MCF 10A (cell line): ENCODE results near the gene FBXO22. TPM values are rescaled to one million over a fixed set of nuclear protein-coding genes. Genes with fewer than 3 reads are reported as not detected.
A peak's percentile ranks its signal among the peaks of the same experiment; 100 is the strongest.
"Not testable (repeated sequence)": the region's sequence is repeated elsewhere in the genome, so short reads cannot be mapped to it uniquely, and the experiment has no call there.

Experiments used
- BruUV-seq: library from RNA; stranded (reverse); fragments of 400-500 nt; replicated peaks from 2 replicates; lab custom pipeline; 2021; lab: Mats Ljungman, UMichigan
- CTCF ChIA-PET: fragments of 300-600 bp; sonication (Branson Sonifier 250); formaldehyde crosslinking; extraction: SDS; loops from one replicate; lab custom pipeline; 2021; ENCODE audit warnings: antibody characterized with exemption, inconsistent platforms; lab: Yijun Ruan, JAX
- POLR2A ChIA-PET: fragments of 300-600, 350-650 bp; sonication (Branson Sonifier 250); formaldehyde crosslinking; extraction: SDS; loops from one replicate; lab custom pipeline; 2020; ENCODE audit warnings: antibody characterized with exemption, inconsistent platforms; lab: Yijun Ruan, JAX
- DNase-seq: peaks from one replicate; pipeline ENCODE4 v3.0.0-alpha.2; 2018; ENCODE audit not compliant: unreplicated experiment
- H3K27ac Mint-ChIP-seq: one replicate; pipeline ENCODE4 v1.8.0; 2022; ENCODE audit warnings: mild to moderate bottlenecking, low read depth, mixed read lengths; ENCODE audit not compliant: unreplicated experiment
- H3K27me3 Mint-ChIP-seq: one replicate; pipeline ENCODE4 v1.8.0; 2022; ENCODE audit warnings: mixed read lengths; ENCODE audit not compliant: insufficient read depth, unreplicated experiment
- H3K36me3 Mint-ChIP-seq: one replicate; pipeline ENCODE4 v1.8.0; 2022; ENCODE audit warnings: mild to moderate bottlenecking, moderate library complexity, mixed read lengths; ENCODE audit not compliant: insufficient read depth, unreplicated experiment
- H3K4me1 Mint-ChIP-seq: one replicate; pipeline ENCODE4 v1.8.0; 2022; ENCODE audit warnings: mixed read lengths; ENCODE audit not compliant: insufficient read depth, unreplicated experiment
- H3K4me3 Mint-ChIP-seq: one replicate; pipeline ENCODE4 v1.8.0; 2022; ENCODE audit warnings: mild to moderate bottlenecking, moderate library complexity, mixed read lengths; ENCODE audit not compliant: unreplicated experiment
- H3K9me3 Mint-ChIP-seq: one replicate; pipeline ENCODE4 v1.8.0; 2022; ENCODE audit warnings: mixed read lengths; ENCODE audit not compliant: unreplicated experiment
- intact Hi-C: fragments of 100-400 bp; cut with micrococcal nuclease; formaldehyde crosslinking; loops from 2 replicates; pipeline ENCODE4 v1.14.1; 2022
- total RNA-seq: library from RNA; stranded (reverse); gene quantifications from 2 replicates; pipeline ENCODE4 v1.2.3, GENCODE V29; 2022
- TF ChIP-seq, protein P1 (sequence below): fragments of 200-600 bp; IDR thresholded peaks from one replicate; pipeline ENCODE4 v1.8.0; 2022; ENCODE audit warnings: antibody characterized with exemption, mild to moderate bottlenecking; ENCODE audit not compliant: unreplicated experiment

FBXO22 gene
- total RNA-seq, 1 experiment from 2014 or later = 70.7 TPM

GRCh38 chr15:75895731-75896130, 7.9 kb upstream of the FBXO22 start:
- no peaks in the 10 kb centered on the region for H3K27me3 Mint-ChIP-seq
- TF ChIP-seq, protein P1, sequence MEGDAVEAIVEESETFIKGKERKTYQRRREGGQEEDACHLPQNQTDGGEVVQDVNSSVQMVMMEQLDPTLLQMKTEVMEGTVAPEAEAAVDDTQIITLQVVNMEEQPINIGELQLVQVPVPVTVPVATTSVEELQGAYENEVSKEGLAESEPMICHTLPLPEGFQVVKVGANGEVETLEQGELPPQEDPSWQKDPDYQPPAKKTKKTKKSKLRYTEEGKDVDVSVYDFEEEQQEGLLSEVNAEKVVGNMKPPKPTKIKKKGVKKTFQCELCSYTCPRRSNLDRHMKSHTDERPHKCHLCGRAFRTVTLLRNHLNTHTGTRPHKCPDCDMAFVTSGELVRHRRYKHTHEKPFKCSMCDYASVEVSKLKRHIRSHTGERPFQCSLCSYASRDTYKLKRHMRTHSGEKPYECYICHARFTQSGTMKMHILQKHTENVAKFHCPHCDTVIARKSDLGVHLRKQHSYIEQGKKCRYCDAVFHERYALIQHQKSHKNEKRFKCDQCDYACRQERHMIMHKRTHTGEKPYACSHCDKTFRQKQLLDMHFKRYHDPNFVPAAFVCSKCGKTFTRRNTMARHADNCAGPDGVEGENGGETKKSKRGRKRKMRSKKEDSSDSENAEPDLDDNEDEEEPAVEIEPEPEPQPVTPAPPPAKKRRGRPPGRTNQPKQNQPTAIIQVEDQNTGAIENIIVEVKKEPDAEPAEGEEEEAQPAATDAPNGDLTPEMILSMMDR = no peak
- no peak overlapping the region for H3K27ac Mint-ChIP-seq
- no peaks in the 10 kb centered on the region for H3K9me3 Mint-ChIP-seq
- POLR2A ChIA-PET = no interaction called here
- intact Hi-C loops = no loop called here
- CTCF ChIA-PET = no interaction called here
- no peak for DNase-seq
- no TSS peak for BruUV-seq
- peaks cover 21% of the 10 kb centered on the region for H3K36me3 Mint-ChIP-seq
- no peak overlapping the region for H3K4me3 Mint-ChIP-seq
- H3K4me1 Mint-ChIP-seq = peaks cover 7% of the 10 kb centered on the region

GRCh38 chr15:75900577-75900976, 3.1 kb upstream of the FBXO22 start:
- H3K9me3 Mint-ChIP-seq = no peaks in the 10 kb centered on the region
- TF ChIP-seq, protein P1 = no peak
- H3K4me3 Mint-ChIP-seq = no peak overlapping the region
- intact Hi-C loops = no loop called here
- DNase-seq = no peak
- peaks cover 35% of the 10 kb centered on the region for H3K36me3 Mint-ChIP-seq
- peaks cover 4% of the 10 kb centered on the region for H3K4me1 Mint-ChIP-seq
- POLR2A ChIA-PET = interaction anchor here (1.8 kb wide), 1 partner anchor 22 kb away, joined by 5 read pairs; no protein-coding TSS in a partner anchor
- no TSS peak for BruUV-seq
- H3K27ac Mint-ChIP-seq = no peak overlapping the region
- CTCF ChIA-PET = no interaction called here
- no peaks in the 10 kb centered on the region for H3K27me3 Mint-ChIP-seq

DNA sequence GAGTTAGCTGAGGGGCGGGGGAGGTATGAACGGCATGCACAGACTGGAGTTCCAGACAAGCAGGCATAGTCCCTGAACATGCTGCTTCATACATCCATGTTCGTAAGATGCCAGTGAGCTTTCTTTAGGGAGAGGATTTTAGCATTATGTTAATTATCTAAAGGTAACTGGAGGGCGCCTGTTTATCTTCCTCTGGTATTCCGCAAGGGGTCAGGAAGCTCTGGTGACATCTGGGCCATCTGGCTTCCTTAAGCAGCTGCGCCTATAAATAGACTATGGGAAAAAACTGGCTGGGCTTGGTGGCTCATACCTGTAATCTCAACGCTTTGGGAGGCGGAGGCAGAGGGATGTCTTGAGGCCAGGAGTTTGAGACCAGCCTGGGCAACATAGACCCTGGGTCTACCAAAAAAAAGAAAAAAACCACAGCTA, 1.5 kb upstream of the FBXO22 start:
- POLR2A ChIA-PET = interaction anchor here (0.9 to 6.4 kb wide), 6 partner anchors 10 to 65 kb away, joined by 3 to 96 read pairs (median 6); partner anchors contain the start of gene UBE2Q2
- H3K27me3 Mint-ChIP-seq = no peaks in the 10 kb centered on the region
- CTCF ChIA-PET = interaction anchor here (0.6 to 1.3 kb wide), 3 partner anchors 11 to 155 kb away, joined by 3 read pairs; no protein-coding TSS in a partner anchor
- peak overlapping the region; percentile 93 for H3K4me3 Mint-ChIP-seq
- peaks cover 41% of the 10 kb centered on the region for H3K36me3 Mint-ChIP-seq
- no peak for DNase-seq
- no TSS peak for BruUV-seq
- H3K9me3 Mint-ChIP-seq = no peaks in the 10 kb centered on the region
- peak overlapping the region; percentile 51 for H3K27ac Mint-ChIP-seq
- TF ChIP-seq, protein P1 = no peak
- H3K4me1 Mint-ChIP-seq = peaks cover 8% of the 10 kb centered on the region
- intact Hi-C loops = loop anchor here (2.0 kb wide), 1 partner anchor 21 kb away; no protein-coding TSS in a partner anchor

DNA sequence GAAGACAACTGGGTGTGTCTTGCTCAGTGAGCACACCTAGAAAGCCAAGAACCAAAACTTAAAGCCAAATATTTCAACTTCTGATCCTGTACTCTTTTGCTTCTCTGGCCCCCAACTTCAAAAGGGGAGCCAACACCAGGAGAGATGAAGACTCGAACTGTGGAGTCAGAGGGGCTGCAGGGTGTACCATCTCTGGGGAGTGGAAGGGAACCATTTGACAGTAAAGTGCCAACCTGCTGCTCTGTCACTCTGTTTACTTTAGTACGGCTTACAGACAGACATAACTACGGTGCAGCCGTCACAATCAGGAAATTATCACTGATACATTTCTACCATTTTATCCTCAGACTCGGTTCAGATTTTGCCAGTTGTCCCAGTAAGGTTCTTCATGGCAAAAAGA, 1.6 kb downstream of the FBXO22 start:
- CTCF ChIA-PET = interaction anchor here (0.6 to 3.2 kb wide), 2 partner anchors 16 to 537 kb away, joined by 3 to 13 read pairs; no protein-coding TSS in a partner anchor
- no TSS peak for BruUV-seq
- DNase-seq = no peak
- Mint-ChIP-seq H3K27ac (peak overlapping the region; percentile 94), H3K36me3 (peaks cover 58% of the 10 kb centered on the region), H3K4me3 (peak overlapping the region; percentile 93), H3K4me1 (peaks cover 14% of the 10 kb centered on the region), H3K27me3 (no peaks in the 10 kb centered on the region), H3K9me3 (no peaks in the 10 kb centered on the region)
- TF ChIP-seq, protein P1 = no peak
- intact Hi-C loops = no loop called here
- POLR2A ChIA-PET = interaction anchor here (0.7 to 6.4 kb wide), 6 partner anchors 16 to 86 kb away, joined by 3 to 96 read pairs (median 4); no protein-coding TSS in a partner anchor

DNA sequence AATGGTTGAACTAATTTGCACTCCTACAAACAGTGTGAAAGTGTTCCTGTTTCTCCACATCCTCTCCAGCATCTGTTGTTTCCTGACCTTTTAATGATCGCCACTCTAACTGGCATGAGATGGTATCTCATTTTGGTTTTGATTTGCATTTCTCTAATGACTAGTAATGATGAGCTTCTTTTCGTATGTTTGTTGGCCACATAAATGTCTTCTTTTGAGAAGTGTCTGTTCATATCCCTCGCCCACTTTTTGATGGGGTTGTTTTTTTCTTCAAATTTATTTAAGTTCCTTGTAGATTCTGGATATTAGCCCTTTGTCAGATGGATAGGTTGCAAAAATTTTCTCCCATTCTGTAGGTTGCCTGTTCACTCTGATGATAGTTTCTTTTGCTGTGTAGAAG, 6.7 kb downstream of the FBXO22 start:
- H3K9me3 Mint-ChIP-seq, DNase-seq, H3K27me3 Mint-ChIP-seq, POLR2A ChIA-PET, intact Hi-C loops, H3K27ac Mint-ChIP-seq, BruUV-seq, H3K4me1 Mint-ChIP-seq, H3K4me3 Mint-ChIP-seq: not testable (repeated sequence)
- CTCF ChIA-PET = interaction anchor here (0.6 kb wide), 2 partner anchors 26 to 220 kb away, joined by 3 to 4 read pairs; no protein-coding TSS in a partner anchor
- peaks cover 83% of the 10 kb centered on the region for H3K36me3 Mint-ChIP-seq
